GM12874 (cell line): ENCODE measurements around the gene NFIB.

Experiments used
- TF ChIP-seq, protein P1 (sequence below): IDR thresholded peaks from 2 replicates; pipeline ENCODE4 v1.5.1; 2011; ENCODE audit warnings: low read depth, mild to moderate bottlenecking, control low read depth, low read length, moderate library complexity; ENCODE audit not compliant: insufficient read depth

Gene NFIB

DNA sequence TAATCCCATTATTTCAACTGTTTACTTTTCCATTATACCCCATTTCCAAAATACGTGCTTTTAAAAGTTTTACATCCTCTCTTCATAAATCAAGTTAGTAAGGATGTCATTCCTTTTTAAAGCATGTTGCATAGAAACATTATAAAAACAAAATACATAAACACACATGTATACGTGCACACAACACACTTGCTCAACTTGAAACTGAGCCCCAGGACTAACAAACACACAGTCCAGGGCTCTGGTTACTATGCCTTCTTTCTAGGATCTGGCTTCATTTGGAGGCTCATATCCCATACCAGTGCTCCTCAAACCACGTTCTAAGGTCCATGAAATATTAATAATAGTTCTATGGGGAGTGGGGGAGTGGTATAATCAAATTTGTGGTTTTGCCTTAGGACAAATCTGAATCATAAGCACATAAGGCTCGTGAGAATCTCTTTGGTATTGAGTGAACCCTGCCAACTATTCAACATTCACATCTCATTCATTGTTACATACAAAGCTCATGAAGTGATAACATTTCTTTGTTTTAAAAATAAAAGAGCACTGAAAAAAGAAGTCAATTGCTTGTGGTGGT, 55.2 kb downstream of the NFIB start:
- TF ChIP-seq, protein P1, sequence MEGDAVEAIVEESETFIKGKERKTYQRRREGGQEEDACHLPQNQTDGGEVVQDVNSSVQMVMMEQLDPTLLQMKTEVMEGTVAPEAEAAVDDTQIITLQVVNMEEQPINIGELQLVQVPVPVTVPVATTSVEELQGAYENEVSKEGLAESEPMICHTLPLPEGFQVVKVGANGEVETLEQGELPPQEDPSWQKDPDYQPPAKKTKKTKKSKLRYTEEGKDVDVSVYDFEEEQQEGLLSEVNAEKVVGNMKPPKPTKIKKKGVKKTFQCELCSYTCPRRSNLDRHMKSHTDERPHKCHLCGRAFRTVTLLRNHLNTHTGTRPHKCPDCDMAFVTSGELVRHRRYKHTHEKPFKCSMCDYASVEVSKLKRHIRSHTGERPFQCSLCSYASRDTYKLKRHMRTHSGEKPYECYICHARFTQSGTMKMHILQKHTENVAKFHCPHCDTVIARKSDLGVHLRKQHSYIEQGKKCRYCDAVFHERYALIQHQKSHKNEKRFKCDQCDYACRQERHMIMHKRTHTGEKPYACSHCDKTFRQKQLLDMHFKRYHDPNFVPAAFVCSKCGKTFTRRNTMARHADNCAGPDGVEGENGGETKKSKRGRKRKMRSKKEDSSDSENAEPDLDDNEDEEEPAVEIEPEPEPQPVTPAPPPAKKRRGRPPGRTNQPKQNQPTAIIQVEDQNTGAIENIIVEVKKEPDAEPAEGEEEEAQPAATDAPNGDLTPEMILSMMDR: no peak

DNA sequence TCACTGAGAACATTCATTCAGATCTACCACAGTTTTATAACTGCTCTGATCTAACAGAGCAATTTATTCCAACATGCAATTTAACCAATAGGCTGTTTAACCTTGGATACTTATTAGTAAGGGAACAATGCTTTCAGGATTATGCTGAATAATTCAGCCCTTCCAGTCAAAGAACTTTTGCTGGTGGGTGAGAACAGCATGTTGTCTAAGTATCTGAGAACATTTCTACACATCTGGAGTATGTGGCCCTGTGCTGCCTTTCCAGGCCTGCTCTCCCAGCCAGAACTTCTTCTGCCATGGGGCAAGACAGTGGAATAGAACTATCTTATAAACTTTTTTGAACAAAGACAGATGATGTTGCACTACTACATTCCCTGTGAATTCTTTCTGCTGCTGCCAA, 55.8 kb downstream of the NFIB start:
- TF ChIP-seq, protein P1: no peak

DNA sequence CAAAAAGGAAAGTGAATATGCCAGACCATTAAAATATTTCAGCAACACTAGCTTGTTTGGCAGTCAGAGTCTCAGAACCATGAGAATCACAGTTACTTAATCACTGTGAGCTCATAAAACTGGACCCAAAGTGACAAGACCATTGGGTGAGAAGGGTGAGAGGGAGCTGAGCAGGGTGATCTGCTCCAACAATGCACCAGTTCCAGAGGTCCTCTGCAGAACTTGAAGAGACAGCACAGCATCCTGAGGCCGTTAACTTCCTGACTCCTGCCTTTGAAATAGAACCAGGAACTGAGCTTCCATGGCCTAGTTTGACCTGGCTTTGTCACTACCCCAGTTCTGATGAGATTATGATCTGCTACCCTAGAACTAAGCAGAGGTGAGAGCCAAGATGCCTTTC, 57.4 kb downstream of the NFIB start:
- TF ChIP-seq, protein P1: no peak

DNA sequence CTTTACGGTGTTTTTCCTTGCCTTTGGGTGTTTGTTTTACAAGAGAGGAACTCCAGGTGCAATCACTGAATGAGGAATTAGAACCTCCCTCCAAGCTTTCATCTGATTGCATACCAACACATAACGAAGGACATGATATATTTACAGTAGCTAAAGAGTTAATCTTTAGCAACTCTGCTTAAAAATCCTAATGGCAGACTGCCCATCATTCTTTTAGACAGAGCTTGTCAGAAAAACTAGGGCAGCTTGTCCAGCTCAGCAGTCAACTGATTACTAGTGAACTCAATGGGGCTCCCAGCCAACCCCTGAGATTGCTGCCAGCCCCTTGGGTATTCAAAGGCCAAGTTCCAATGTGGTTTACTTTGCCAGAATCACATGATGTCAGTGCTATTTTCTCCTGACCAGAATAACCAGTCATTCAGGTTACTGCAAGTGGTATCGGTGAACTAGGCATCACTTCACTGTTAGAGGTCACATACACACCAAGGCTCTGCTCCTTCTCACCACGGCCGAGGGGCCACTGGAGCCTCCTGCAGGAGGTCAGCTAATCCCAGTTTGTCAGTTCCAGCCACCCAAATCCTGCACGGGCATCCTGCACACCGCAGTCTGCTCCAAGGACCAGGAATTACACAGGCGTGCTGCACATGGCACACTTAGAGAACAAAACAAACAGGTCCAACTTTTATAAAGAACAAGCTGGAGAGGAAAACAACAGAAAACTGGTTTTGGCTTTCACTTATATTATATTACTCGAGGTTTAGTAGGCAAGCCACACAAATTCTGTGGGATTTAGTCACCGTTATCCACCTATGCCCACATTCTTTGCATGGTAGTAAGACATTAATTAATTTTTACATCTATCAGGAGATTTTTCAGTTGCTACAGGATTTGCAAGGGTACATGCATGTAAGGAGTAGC, 62.5 kb downstream of the NFIB start:
- TF ChIP-seq, protein P1: no peak

DNA sequence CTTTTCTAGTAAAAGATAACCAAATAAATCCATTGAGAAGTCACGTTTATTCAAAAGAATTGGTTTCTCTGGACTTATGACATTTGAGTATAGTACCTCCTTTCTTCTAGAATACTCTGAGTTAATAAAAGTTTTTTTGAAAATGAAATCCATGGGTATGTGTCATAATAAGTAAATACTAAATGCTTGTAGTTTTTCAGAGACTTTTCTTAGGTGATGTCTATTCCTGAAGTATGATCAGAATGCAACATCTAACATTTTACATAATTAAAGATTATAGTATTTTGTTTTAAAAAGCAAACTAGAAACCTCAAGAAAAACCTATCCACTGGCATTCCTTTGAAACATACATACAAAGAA, 63.2 kb downstream of the NFIB start:
- TF ChIP-seq, protein P1: no peak

DNA sequence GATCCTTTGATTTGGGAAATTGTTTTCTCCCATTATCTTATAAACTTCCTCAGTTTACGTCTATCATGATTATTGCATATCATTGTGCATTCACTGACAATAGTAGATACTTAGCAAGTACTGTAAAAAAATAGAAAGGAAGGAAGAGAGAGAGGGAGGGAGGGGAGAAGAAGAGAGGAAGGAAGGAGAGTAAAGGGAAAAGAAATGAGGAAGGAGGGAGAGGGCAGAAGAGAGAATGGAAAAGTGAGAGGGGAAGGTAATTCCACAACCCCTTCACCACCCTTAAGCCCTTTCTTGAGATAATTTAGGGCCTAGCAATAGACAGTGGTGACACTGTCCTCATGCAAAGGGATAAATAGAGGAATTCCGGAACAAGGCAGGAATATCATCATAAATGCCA, 64.4 kb downstream of the NFIB start:
- TF ChIP-seq, protein P1: no peak

DNA sequence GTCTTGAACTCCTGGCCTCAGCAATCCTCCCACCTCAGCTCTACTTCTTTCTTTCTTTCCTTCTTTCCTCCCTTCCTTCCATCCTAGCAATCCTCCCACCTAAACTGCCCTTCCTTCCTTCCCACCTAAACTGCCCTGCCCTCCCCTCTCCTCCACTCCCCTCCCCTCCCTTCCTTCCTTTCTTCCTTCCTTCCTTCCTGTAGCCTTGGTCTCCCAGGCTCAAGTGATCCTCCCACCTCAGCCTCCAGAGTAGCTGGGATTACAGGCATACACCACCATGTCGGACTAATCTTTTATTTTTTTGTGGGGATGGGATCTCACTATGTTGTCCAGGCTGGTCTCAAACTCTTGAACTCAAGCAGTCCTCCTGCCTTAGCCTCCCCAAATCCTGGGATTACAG, 65.8 kb downstream of the NFIB start:
- TF ChIP-seq, protein P1: no peak
